Ishikawa (cell line): ENCODE data around the gene ADCY2.

Source experiments
- EP300 ChIP-seq: IDR thresholded peaks from 2 replicates; pipeline ENCODE4 v1.6.1; 2012; ENCODE audit warnings: borderline replicate concordance
- MAX ChIP-seq: IDR thresholded peaks from 2 replicates; pipeline ENCODE4 v1.6.1; 2012
- YY1 ChIP-seq: IDR thresholded peaks from 2 replicates; pipeline ENCODE4 v1.6.1; 2012; ENCODE audit warnings: low read depth

- no peak for TF ChIP-seq MAX
- TF ChIP-seq EP300, result no peak
- TF ChIP-seq YY1, result no peak
These were observed 96.4 kb downstream of the ADCY2 start for GRCh38 chr5:7492371-7492770.
